Measurements from ENCODE around the gene SNTA1. TPM values are rescaled to one million over a fixed set of nuclear protein-coding genes. Genes with fewer than 3 reads are reported as not detected.
A peak's percentile ranks its signal among the peaks of the same experiment; 100 is the strongest.

SNTA1 gene
- total and polyA plus RNA-seq, 9 of the 15 experiments (the other 6 are each of a cell fraction or from before 2014, with no cell fraction given) = 1.2 to 40.8 (median 20.3) TPM

- TF ChIP-seq ZNF277 (CRISPR knock-in tag; IDR thresholded peaks at IDR 0.05; ENCODE audit: borderline replicate concordance) (no peak), ZNF592 (IDR thresholded peaks at IDR 0.05) (peak; percentile 52; the same call in 1 of the 2 replicates), HDAC2 (IDR thresholded peaks at IDR 0.05) (0 out of 2 replicates have a peak, but pooled peaks have one; percentile 16), PCBP1 (IDR thresholded peaks at IDR 0.05; ENCODE audit: low read depth, low read length, poor library complexity, severe bottlenecking) (no peak), ZNF584 (CRISPR knock-in tag; IDR thresholded peaks at IDR 0.05; ENCODE audit: low read depth) (no peak), MLLT1 (IDR thresholded peaks at IDR 0.05) (no peak), ZZZ3 (IDR thresholded peaks at IDR 0.05) (no peak), IRF9 (tag; IDR thresholded peaks at IDR 0.05) (no peak), BRD4 (IDR thresholded peaks at IDR 0.05) (no peak), ERF (CRISPR knock-in tag; IDR thresholded peaks at IDR 0.05) (peak; percentile 63; the same call in 1 of the 2 replicates), TCFL5 (CRISPR knock-in tag; conservative IDR thresholded peaks at IDR 0.05) (no peak), VEZF1 (CRISPR knock-in tag; IDR thresholded peaks at IDR 0.05) (peak; percentile 85), KDM1A (IDR thresholded peaks at IDR 0.05) (no peak), E2F4 (CRISPR knock-in tag; IDR thresholded peaks at IDR 0.05; ENCODE audit: low read depth) (no peak), RNF2 (IDR thresholded peaks at IDR 0.05) (no peak), CBX3 (IDR thresholded peaks at IDR 0.05; ENCODE audit: borderline replicate concordance in 1 of 2, low read length in 2 of 2) (no peak), PHF20 (IDR thresholded peaks at IDR 0.05; ENCODE audit: partially characterized antibody) (no peak)
Measured at GRCh38 chr20:33443512-33444239, at the start of gene SNTA1 (continued).
